ENCODE data around the gene HRH1. TPM values are rescaled to one million over a fixed set of nuclear protein-coding genes. Genes with fewer than 3 reads are reported as not detected.

The HRH1 gene
- total RNA-seq, 1 experiment from 2014 or later: 1.3 TPM

GRCh38 chr3:11120091-11120805 lies 34.0 kb upstream of the HRH1 start:
- no peaks in the 10 kb centered on the region for H3K36me3 Mint-ChIP-seq (ENCODE audit: insufficient read depth, unreplicated experiment)

GRCh38 chr3:11126653-11127052 lies 27.6 kb upstream of the HRH1 start:
- H3K4me1 ChIP-seq: no peaks in the 10 kb centered on the region
- CTCF ChIA-PET: no interaction called here
- Mint-ChIP-seq H3K27me3 (ENCODE audit: insufficient read depth, unreplicated experiment) (peaks cover 18% of the 10 kb centered on the region), H3K9me3 (ENCODE audit: unreplicated experiment) (no peaks in the 10 kb centered on the region), H3K36me3 (ENCODE audit: insufficient read depth, unreplicated experiment) (no peaks in the 10 kb centered on the region), H3K27ac (ENCODE audit: unreplicated experiment) (no peak overlapping the region), H3K4me3 (ENCODE audit: unreplicated experiment) (no peak overlapping the region), H3K4me1 (ENCODE audit: low read depth, unreplicated experiment) (no peaks in the 10 kb centered on the region)
- TF ChIP-seq CTCF (IDR thresholded peaks at IDR 0.05; ENCODE audit: insufficient read depth in 1 of 2, low read depth in 1 of 2, low read length in 1 of 2, severe bottlenecking in 1 of 2, unreplicated experiment in 1 of 2): no peak
- no peaks in the 10 kb centered on the region for H3K9me3 ChIP-seq
- POLR2A ChIA-PET: no interaction called here
- intact Hi-C loops (cut with micrococcal nuclease; ENCODE audit: unreplicated experiment): no loop called here
- no peak overlapping the region for H3K4me3 ChIP-seq (ENCODE audit: low read depth, low read length)
- H3K36me3 ChIP-seq (ENCODE audit: control insufficient read depth, insufficient read depth, low read length): no peaks in the 10 kb centered on the region
- H3K27me3 ChIP-seq (replicated peaks; ENCODE audit: control insufficient read depth, insufficient read depth, low read length): no peaks in the 10 kb centered on the region
- no peak for DNase-seq
- BruUV-seq (replicated peaks): no TSS peak

More at GRCh38 chr3:11120091-11120805, 34.0 kb upstream of the HRH1 start:
- H3K4me3 ChIP-seq (ENCODE audit: low read depth, low read length): no peak overlapping the region
- DNase-seq: no peak
- ChIA-PET CTCF (no interaction called here), POLR2A (no interaction called here)
- no peaks in the 10 kb centered on the region for H3K27me3 ChIP-seq (replicated peaks; ENCODE audit: control insufficient read depth, insufficient read depth, low read length)
- BruUV-seq (replicated peaks): no TSS peak
- no peak overlapping the region for H3K27ac Mint-ChIP-seq (ENCODE audit: unreplicated experiment)
- no peaks in the 10 kb centered on the region for H3K4me1 ChIP-seq
- H3K9me3 ChIP-seq: no peaks in the 10 kb centered on the region
- no peak for TF ChIP-seq CTCF (IDR thresholded peaks at IDR 0.05; ENCODE audit: insufficient read depth in 1 of 2, low read depth in 1 of 2, low read length in 1 of 2, severe bottlenecking in 1 of 2, unreplicated experiment in 1 of 2)
- intact Hi-C loops (cut with micrococcal nuclease; ENCODE audit: unreplicated experiment): no loop called here
- H3K4me1 Mint-ChIP-seq (ENCODE audit: low read depth, unreplicated experiment): no peaks in the 10 kb centered on the region
- H3K9me3 Mint-ChIP-seq (ENCODE audit: unreplicated experiment): no peaks in the 10 kb centered on the region
- H3K27me3 Mint-ChIP-seq (ENCODE audit: insufficient read depth, unreplicated experiment): peaks cover 16% of the 10 kb centered on the region
- H3K36me3 ChIP-seq (ENCODE audit: control insufficient read depth, insufficient read depth, low read length): no peaks in the 10 kb centered on the region
- no peak overlapping the region for H3K4me3 Mint-ChIP-seq (ENCODE audit: unreplicated experiment)

GRCh38 chr3:11128682-11129632 lies 25.3 kb upstream of the HRH1 start:
- no peak overlapping the region for H3K4me3 Mint-ChIP-seq (ENCODE audit: unreplicated experiment)
- POLR2A ChIA-PET: no interaction called here
- no peak for TF ChIP-seq CTCF (IDR thresholded peaks at IDR 0.05; ENCODE audit: insufficient read depth in 1 of 2, low read depth in 1 of 2, low read length in 1 of 2, severe bottlenecking in 1 of 2, unreplicated experiment in 1 of 2)

More at GRCh38 chr3:11128682-11129632, 25.3 kb upstream of the HRH1 start:
- intact Hi-C loops (cut with micrococcal nuclease; ENCODE audit: unreplicated experiment): no loop called here
- Histone ChIP-seq H3K9me3 (no peaks in the 10 kb centered on the region), H3K36me3 (ENCODE audit: control insufficient read depth, insufficient read depth, low read length) (no peaks in the 10 kb centered on the region), H3K4me3 (ENCODE audit: low read depth, low read length) (no peak overlapping the region), H3K27me3 (replicated peaks; ENCODE audit: control insufficient read depth, insufficient read depth, low read length) (no peaks in the 10 kb centered on the region), H3K4me1 (no peaks in the 10 kb centered on the region)
- DNase-seq: no peak
- CTCF ChIA-PET: no interaction called here
- Mint-ChIP-seq H3K27ac (ENCODE audit: unreplicated experiment) (no peak overlapping the region), H3K36me3 (ENCODE audit: insufficient read depth, unreplicated experiment) (no peaks in the 10 kb centered on the region), H3K9me3 (ENCODE audit: unreplicated experiment) (no peaks in the 10 kb centered on the region), H3K27me3 (ENCODE audit: insufficient read depth, unreplicated experiment) (peaks cover 14% of the 10 kb centered on the region), H3K4me1 (ENCODE audit: low read depth, unreplicated experiment) (no peaks in the 10 kb centered on the region)
- no TSS peak for BruUV-seq (replicated peaks)
